Activated naive CD4-positive, alpha-beta T cell treated with Interleukin-2 at 50 U/mL for 16 hours (primary cell): Measurements from ENCODE around the gene FADS2.
"Not testable (repeated sequence)": the region's sequence is repeated elsewhere in the genome, so short reads cannot be mapped to it uniquely, and the experiment has no call there.

Experiments
- DNase-seq: peaks from one replicate; pipeline ENCODE4 v3.0.0-alpha.2; 2020

The FADS2 gene

DNA sequence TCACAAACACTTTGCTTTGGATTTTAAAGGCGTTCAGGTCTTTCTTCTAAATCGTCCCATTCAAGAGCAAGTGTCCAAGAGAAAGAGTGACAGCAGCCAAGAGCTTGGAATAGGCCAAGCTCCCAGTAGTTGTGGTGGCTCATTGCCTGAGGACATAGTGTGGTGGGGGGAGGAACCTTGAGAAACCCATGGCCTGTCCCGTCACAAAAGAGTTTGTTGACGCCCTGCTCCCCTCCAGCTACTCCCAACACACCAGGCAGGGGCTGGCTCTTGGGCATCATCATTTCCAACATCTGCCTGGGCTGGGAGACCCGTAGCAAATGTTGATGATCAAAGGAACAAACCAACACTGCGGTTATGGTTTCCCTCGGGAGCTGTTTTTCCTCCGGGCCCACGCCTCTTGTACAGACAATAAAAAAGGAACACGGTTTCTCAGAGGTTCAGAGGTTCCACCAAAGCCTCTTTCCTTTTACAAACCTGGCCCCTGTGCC lies 42.5 kb downstream of the FADS2 start:
- no peak for DNase-seq

DNA sequence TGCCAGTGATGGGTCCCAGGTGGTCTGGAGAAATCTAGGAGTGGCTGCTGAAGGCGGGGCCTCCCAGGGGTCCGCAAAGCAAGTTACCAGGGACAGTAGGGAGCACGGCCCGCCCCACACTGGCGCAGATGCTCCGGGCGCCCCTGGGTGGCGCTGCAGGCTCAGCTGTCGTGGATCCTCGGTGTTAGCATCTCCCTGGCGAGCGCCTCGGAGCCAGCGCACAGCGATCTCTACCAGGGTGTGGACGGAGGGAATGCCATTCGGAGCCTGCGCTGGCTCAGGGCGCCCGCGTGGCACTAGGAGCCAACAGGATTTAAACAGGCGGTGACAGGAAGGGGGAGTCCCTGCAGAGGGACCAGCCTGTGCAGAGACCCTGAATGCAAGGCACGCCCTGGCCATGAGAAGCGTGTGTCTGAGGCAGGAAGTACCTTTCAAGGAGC lies 43.1 kb downstream of the FADS2 start:
- peak; percentile 60 for DNase-seq

DNA sequence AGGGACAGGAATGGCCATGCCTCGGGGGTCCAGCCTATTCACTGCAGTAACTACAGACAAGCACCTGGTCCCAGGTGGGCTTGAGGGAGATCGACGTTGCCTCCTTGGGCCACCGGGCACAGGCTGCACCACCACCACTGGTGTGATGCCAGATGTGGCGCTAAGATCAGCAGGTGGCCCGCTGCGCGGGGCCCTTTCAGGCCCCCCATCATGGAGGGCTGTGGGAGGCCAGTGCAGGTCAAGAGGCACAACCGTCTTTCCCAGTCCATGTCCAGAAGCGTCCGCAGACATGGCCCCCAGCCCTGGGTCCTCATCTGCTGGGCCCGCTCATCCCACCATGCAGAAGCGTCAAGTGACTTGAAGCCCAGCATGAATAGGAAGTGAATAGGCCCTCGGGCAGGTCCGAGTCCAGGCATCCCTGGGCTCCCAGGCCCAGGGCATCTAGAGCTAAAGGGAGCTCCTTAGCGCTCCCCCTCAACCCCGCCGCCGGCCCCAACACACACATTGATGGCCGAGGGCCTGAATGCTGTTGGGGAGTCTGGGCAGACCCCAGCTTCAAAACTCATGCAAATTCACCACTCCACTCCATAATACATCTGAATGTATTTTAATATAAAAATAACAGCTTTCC lies 45.0 kb downstream of the FADS2 start:
- no peak for DNase-seq

DNA sequence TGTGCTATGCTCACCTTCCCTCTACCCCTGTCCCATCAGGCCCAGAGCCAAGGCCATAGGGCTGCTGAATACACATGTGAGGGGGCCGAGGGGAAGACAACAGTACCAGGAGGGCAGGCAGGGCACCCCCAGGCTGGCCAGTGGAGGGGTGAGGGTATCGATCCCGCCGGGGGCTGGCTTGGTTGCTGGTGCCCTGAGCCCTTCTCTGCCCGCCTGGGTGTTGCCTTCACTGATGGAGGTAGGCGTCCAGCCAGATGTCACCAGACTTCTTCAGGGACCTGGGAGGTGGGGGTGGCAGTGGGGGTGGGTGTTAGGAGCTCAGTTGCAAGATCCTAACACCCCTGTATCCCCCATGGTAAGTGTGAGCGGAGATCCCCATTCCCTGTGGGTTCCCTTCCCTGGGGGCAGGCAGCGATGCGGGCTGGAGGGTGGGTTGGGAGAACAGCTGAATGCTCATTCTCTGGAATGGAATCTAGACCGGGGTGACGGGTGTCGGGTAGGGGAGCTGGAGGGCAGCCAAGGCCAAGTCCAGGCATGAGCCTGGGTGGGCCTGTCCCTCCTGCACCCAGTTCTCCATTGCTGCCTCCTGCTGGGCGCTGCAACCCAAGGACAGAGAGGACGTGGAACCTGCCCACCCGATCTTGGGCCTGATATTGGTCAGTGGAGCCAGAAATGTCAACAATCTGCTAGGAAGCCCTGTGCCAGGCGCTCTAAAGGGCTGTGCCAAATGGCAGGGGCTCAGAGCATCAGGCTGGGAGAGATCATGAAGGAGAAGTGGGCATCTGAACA lies 45.7 kb downstream of the FADS2 start:
- no peak for DNase-seq

DNA sequence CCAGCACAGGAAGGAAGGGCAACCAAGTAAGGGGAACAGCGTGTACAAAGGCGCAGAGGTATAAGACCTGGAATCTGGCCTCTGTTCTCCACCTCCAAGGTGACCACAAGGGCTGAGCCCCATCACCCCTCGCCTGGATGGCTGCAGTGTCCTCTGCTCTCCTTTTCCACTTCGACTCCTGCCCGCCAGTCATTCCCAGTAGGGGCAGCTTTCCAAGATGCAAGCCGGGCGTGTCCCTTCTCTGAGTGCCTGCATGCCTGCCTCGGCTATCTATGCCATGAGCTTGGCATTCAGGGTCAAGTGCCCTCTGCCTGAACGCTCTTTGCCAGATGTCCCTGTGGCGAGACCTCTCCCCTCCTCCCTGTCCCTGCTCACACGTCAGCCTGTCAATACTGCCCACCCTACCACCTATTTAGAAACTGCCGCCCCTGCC lies 46.3 kb downstream of the FADS2 start:
- DNase-seq: no peak

DNA sequence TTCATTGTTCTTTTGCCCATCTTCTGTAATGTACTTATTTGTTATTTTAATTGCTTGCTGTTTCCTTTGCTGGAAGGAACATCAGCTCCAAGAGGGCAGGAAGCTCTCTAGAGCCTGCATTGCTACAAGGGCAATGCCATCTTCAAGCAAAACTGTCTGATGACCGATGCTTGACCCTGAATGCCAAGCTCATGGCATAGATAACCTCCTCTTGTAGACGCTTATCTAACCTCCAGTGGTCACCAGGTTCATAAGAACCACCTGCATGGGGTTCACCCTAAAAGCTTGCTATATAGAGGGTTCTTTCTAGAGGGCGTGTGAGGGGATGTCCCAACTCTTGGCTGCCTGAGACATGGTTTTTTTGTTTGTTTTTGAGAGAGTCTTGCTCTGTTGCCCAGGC lies 46.8 kb downstream of the FADS2 start:
- no peak for DNase-seq

DNA sequence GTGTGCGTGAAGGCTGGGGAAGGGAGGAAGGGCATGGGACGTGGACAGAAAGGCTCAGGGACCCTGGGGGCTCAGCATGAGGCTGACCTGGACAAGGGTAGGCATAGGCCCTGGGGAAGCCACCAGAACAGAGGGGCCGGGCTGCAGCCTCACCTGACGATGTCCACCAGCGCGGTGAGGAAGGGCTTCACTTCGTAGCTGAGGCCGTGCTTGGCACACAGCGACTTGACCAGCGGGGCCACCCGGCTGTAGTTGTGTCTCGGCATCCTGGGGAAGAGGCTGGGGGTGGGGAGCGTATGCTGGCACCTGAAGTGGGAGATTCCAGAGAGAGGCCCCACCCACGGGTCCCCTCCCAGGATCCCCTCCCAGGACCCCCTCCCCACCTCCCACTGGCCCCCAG lies 47.6 kb downstream of the FADS2 start:
- DNase-seq: no peak

DNA sequence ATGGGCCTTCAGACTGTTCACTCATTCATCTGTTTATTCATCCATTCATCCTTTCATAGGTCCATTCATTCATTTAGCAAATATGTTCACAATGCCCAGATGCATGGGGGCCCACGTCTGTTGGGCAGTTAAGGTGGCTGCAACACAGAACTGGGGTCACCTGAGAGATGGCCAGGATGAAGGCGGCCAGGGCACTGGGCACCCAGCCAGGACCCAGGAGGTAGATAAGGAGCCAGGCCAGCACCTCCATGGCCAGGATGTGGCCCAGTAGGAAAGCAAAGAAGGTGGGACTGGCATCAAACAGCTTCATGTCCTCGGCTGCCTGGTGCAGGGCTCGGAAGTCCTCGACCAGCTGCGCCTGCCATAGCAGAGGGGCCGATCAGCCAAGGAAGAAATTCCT lies 51.1 kb downstream of the FADS2 start:
- no peak for DNase-seq

DNA sequence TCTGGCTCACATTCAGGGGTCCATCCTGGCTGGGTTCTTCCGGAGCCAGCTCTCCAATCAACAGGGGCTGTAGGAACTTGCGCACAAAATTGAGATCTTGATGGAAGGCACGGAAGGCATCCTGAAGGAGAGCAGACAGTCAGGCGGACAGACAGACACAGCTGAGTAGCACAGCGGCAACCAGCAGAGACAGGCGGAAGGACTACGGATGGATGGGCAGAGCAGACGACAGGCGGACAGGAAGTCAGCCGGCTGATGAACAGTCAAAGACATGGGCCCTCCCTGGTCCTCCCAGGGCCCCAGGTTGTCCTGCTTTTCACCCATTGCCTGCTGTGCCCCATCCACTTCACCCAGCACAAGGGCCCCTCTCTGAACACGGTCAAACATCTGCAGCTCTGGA lies 51.9 kb downstream of the FADS2 start:
- DNase-seq: no peak

DNA sequence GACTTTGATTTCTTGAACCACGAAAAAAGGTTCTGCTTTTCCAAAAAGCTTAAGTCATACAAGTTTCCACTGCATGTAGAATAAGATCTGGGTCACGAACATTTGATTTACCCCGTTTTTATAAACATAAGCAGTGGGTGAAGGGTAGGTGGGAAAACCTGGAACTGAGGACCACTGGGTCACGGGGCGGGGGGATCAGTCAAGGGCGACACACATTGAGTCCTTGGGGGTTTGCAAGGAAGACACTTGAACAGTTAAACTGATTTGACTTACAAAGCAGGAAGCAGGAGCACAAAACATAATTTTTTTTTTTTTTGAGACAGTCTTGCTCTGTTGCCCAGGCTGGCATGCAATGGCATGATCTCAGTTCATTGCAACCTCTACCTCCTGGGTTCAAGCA lies 52.4 kb downstream of the FADS2 start:
- DNase-seq: no peak

DNA sequence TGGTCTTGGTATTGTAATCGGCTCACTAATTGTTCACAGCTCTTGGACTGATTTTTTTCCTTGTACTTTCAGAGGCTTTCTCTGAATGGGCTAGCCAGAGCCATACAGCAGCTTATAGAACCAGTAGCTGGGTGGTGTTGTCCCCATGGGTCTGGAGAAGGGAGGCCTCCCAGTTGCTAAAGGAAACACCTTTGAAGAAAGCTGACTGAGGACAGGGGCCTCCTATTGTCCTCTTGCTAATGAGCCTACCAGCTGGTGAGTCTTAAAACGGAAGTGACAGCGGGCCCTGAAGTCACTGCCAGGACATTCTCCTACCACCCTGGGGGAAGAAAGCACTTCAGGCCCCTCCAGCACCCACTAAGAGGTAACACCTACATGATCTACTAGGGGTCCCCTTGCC lies 53.3 kb downstream of the FADS2 start:
- no peak for DNase-seq

DNA sequence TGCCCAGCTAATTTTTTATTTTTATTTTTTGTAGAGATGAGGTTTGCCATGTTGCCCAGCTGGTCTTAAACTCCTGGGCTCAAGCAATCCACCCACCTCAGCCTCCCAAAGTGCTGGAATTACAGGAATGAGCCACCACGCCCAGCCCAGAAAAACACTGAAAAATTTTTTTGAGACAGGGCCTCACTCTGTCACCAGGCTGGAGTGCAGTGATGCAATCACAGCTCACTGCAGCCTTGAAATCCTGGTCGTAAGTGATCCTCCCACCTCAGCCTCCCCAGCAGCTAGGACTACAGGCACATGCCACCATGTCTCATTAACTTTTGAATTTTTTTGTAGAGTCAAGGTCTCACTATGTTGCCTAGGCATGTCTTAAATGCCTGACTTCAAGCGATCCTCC lies 54.2 kb downstream of the FADS2 start:
- not testable (repeated sequence) for DNase-seq

DNA sequence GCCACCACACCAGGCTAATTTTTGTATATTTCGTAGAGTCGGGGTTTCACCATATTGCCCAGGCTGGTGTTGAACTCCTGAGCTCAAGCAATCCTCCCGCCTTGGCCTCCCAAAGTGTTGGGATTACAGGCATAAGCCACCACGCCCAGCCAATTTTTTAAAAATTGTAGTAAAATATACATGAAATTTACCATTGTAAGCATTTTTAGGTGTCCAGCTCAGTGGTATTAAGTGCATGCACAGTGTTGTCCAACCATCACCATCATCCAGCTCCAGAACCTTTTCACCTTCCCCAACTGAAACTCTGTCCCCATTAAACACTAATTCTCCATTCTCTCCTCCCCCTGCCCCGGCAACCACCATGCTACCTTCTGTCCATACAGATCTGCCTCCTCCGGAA lies 54.8 kb downstream of the FADS2 start:
- no peak for DNase-seq

DNA sequence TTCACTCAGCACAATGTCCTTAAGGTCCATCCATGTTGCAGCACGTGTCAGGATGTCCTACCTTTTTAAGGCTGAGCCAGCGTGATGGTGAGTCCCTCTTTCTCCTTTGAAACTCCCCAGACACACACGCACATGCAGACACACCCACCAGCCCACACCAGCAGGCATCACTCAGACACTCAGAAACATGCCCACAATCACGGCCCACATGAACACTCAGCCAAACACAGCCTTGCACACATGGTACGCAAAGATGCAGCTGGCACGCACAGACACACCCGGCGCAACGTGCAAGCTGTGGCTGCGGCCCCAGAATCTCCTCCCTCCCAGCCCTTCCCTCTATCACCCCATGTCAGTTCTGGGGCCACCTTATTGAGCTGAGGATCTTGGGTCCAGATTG lies 55.2 kb downstream of the FADS2 start:
- no peak for DNase-seq

DNA sequence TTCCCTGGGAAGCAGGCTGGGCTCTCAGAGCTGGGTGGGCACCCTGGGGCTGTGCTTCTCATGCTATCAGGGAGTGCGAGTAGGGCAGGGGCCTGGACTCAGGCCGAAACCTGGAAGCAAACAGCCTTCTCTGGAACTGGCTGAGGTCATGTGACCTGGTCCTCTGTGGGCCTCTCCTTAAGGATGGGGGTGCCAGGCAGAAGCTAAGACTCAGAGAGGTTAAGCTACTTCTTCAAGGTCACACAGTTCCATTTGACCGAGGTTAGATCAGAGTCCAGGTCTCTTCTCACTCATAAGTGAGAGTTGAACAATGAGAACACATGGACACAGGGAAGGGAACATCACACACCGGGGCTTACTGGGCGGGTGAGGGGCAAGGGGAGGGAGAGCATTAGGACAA lies 55.8 kb downstream of the FADS2 start:
- DNase-seq: no peak

DNA sequence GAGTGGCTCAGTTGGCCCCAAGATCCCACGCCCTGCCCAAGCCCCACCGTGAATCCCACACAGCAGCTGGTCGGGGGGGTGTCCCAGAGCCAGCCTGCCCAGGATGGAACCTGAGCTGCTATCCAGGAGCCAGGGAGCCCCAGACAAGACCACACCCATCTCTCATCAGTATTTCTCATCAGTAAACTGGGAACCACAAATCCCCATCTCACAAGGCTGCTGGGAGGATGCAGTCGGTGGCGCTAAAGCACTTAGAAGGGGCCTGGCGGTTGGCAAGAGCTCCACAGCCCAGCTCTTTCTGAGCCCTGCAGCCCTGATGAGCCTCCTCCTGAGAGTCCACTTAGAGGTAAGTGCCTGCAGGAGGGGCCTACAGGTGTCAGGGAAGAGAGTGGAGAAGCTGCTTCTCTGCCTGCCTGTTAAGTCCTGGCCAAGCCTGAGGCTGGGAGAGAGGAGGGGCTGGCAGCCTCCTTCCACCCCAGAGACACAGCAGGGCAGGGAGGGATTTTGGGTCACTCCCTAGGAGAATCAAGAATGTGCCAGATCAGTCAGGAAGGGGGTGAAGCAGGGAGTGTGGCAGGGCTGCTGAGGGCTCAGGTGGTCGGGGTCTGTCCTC lies 57.2 kb downstream of the FADS2 start:
- no peak for DNase-seq

DNA sequence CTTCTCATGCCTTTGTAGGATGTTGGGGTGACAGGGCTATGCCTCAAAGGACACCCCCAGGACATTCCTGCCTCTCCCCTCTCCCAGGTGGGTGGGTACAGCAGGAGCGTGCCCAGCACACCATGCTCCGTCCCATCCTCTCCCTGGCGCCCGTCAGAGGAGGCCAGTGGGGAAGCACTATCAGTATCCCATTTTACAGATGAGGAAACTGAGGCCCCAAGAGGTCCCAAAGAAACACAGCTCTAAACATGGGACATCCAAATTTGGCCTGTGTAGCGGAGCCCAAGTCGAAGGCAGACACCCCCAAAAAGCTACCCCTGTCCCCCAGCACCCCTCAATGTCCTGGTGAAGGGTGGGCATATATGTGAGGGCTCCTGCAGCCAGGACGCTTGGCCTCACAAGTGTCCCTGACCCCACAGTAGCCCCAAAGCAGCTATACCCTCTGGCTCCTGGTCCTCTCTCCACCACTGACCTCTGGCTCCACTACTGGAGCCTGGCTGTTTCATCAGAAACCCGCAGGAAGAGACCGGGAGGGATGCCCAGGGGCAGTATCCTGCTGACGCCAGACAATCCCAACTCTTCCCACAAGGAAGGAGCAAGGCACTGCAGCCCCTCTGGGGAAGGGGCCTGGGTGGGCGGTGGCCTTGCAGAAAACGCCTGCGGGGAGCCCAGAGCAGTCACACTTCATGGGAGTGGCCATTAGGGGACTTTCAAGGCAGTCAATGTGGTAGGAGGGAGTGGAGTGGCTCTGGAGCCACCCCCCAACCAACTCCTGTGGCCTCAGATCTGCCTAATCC lies 57.9 kb downstream of the FADS2 start:
- DNase-seq: no peak

DNA sequence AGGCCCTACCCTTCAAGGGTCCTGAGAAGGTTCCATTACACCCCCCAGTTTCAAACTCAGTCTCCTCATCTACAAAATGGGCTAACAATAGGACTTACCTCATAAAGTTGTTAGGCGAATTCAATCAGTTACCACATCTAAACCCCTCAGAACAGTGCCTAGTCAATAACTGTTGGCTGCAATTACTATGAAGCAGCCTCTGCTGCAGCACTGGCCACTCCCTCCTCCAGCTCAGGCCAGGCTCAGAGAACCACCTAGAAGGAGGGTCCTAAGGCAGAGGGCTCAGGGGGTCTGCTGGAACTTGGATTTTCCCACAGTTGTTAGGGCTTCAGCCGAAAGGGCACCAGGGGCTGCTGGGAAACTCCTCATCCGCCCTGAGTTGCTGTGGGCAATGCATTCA lies 58.5 kb downstream of the FADS2 start:
- no peak for DNase-seq

DNA sequence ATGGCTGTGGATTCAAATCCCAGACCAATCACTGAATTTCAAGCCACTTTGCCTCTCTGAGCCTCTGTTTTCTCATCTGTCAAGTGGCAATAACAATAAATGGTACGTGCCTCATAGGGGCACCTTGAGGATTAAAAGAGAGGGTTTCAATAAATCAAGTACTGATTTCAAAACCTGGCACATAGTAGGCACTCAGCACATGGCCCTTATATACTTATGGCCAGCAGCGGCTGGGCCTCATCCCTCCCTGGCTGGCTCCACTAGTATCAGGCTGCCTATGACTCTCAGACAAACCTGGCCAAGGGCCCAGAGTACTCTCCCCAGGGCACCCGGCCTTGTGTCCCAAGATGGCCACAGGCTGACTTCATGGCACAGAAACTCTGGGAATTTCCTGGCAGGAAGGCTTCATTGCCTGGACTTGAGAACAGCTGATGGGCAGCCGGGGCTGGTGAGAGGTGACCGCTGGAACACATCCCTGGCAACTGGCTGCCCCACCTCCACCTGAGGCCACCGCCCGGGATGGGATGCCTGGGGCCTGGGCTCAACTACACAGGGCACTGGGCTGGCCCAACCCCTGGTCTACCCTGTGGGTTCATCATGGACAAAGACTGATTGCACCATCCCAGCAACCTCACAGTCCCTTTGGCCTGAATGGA lies 59.9 kb downstream of the FADS2 start:
- no peak for DNase-seq

DNA sequence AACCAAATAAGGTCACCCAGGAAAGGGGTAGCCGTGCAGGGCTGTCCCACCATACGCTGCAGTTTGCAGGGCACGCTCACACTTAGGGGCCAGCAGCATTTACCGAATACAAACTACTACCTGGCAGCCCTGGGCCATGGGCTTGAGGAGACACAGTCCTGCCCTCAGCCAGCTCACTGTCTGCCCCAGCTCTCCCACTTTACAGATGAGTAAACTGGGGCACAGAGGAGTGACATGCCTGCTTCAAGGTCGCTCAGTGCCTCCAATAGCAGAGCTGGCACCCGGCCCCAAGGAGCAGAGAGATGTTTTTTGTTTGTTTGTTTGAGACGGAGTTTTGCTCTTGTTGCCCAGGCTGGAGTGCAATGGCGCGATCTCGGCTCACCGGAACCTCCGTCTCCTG lies 60.5 kb downstream of the FADS2 start:
- DNase-seq: no peak

DNA sequence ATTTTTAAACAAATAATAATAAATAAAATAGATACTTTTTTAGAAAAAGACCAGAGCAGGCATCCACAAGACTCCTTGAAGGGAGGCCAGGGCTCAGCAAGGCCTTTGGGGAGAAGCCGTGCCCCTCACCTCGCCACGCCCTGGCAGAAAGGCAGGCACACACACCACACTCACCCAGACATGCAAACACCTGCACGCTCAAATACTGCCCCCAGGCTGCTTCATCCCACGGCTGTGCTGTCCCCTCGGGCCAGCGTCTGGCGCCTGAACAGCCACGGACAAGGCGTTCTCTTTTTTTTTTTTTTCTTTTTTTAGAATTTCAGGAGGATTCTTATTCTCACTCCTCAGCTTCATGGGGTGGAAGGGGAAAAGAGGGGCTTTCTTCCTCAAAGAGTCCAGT lies 61.7 kb downstream of the FADS2 start:
- no peak for DNase-seq

DNA sequence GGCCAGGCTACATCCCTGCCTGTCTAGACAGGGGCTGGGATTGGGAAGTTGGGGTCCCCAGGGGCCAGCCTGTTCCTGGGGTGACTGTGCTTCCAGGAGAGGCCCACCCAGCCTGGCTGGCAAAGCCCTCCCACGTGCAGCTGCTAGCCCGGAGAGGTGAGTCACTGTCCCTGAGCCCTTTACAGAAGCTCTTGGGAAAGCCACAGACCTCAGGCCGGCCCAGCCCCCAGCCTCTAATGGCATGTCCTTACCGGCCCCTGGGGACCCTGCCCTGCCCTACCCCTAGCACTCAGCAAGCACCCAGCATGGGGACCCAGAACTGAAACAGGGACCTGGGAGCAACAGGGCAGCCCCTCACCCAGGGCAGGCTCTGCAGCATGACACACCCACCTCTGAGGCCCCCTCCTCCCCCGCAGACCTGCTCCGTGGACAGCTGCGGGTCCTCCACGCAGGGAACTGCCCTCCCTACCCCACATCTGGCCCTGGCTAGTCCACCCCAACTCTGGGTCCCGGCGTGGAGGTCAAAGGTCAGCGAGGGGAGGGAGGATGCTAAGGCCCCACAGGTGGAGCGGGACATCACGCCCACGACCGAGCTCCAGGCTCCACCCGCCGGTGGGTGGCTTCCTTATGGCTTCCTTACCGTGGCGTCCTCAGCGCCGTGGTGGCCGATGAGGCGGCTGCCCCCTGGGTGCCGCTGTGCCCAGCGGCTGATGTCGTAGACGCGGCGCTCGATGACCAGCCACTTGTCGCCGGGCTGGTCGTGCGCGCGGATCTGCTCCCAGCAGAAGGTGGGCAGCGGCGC lies 62.6 kb downstream of the FADS2 start:
- DNase-seq: peak; percentile 33
